ENCODE results near the gene ANO2. TPM values are rescaled to one million over a fixed set of nuclear protein-coding genes. Genes with fewer than 3 reads are reported as not detected.

ANO2 gene
- total RNA-seq, 1 donor from 2014 or later = 20.1 TPM

GRCh38 chr12:5534426-5535199, 410.4 kb downstream of the ANO2 start:
- no peak for TF ChIP-seq CTCF (IDR thresholded peaks at IDR 0.05)
- intact Hi-C loops (cut with DNase I) = no loop called here
- no peak overlapping the region for H3K4me3 ChIP-seq
- H3K27me3 ChIP-seq = no peaks in the 10 kb centered on the region
- H3K36me3 ChIP-seq = no peaks in the 10 kb centered on the region
- DNase-seq (ENCODE audit: low spot score in 2 of 2) = no peak
- no peaks in the 10 kb centered on the region for H3K9me3 ChIP-seq
- no peaks in the 10 kb centered on the region for H3K4me1 ChIP-seq
- no peak overlapping the region for H3K27ac ChIP-seq

- DNase-seq (ENCODE audit: low spot score in 2 of 2) = no peak
- TF ChIP-seq CTCF (IDR thresholded peaks at IDR 0.05) = no peak
- intact Hi-C loops (cut with DNase I) = no loop called here
Measured at GRCh38 chr12:5533368-5533767, 411.7 kb downstream of the ANO2 start.

GRCh38 chr12:5525783-5526367, 419.2 kb downstream of the ANO2 start:
- H3K27ac ChIP-seq = no peak overlapping the region
- TF ChIP-seq CTCF (IDR thresholded peaks at IDR 0.05) = no peak
- H3K27me3 ChIP-seq = no peaks in the 10 kb centered on the region
- DNase-seq (ENCODE audit: low spot score in 2 of 2) = no peak
- no peaks in the 10 kb centered on the region for H3K9me3 ChIP-seq
- no peaks in the 10 kb centered on the region for H3K36me3 ChIP-seq
- no peak overlapping the region for H3K4me3 ChIP-seq
- intact Hi-C loops (cut with DNase I) = no loop called here
- H3K4me1 ChIP-seq = no peaks in the 10 kb centered on the region

More at GRCh38 chr12:5533368-5533767, 411.7 kb downstream of the ANO2 start:
- Histone ChIP-seq H3K27ac (no peak overlapping the region), H3K4me3 (no peak overlapping the region), H3K4me1 (no peaks in the 10 kb centered on the region), H3K36me3 (no peaks in the 10 kb centered on the region), H3K27me3 (no peaks in the 10 kb centered on the region), H3K9me3 (no peaks in the 10 kb centered on the region)

GRCh38 chr12:5524769-5525436, 420.2 kb downstream of the ANO2 start:
- intact Hi-C loops (cut with DNase I) = no loop called here

More at GRCh38 chr12:5524769-5525436, 420.2 kb downstream of the ANO2 start:
- no peak for DNase-seq (ENCODE audit: low spot score in 2 of 2)
- H3K4me1 ChIP-seq = no peaks in the 10 kb centered on the region
- H3K9me3 ChIP-seq = no peaks in the 10 kb centered on the region
- no peak for TF ChIP-seq CTCF (IDR thresholded peaks at IDR 0.05)
- H3K4me3 ChIP-seq = no peak overlapping the region
- H3K27ac ChIP-seq = no peak overlapping the region
- no peaks in the 10 kb centered on the region for H3K36me3 ChIP-seq
- no peaks in the 10 kb centered on the region for H3K27me3 ChIP-seq

Measured in ascending aorta (tissue), 2 donors.